KG1 (cell line): ENCODE results near the gene CIPC.

ENCODE experiments used
- DNase-seq: peaks from one replicate; lab custom pipeline; 2025; lab: John Stamatoyannopoulos, UW

The CIPC gene

GRCh38 chr14:77154421-77154820 lies 56.4 kb downstream of the CIPC start:
- DNase-seq: no peak

GRCh38 chr14:77155083-77155482 lies 57.0 kb downstream of the CIPC start:
- DNase-seq: no peak

GRCh38 chr14:77157740-77158139 lies 59.7 kb downstream of the CIPC start:
- DNase-seq: no peak

- DNase-seq: no peak
Measured at GRCh38 chr14:77158175-77158881, 60.3 kb downstream of the CIPC start.

GRCh38 chr14:77158882-77159255 lies 60.8 kb downstream of the CIPC start:
- DNase-seq: no peak

- DNase-seq: no peak
Measured at GRCh38 chr14:77161011-77161410, 63.0 kb downstream of the CIPC start.
